ENCODE results near the gene MACROD1. TPM values are rescaled to one million over a fixed set of nuclear protein-coding genes. Genes with fewer than 3 reads are reported as not detected.
A peak's percentile ranks its signal among the peaks of the same experiment; 100 is the strongest.
"Not testable (repeated sequence)": the region's sequence is repeated elsewhere in the genome, so short reads cannot be mapped to it uniquely, and the experiment has no call there.

MACROD1 gene
- total and polyA plus RNA-seq, 7 donors, result 147 to 281 (median 180) TPM

DNA sequence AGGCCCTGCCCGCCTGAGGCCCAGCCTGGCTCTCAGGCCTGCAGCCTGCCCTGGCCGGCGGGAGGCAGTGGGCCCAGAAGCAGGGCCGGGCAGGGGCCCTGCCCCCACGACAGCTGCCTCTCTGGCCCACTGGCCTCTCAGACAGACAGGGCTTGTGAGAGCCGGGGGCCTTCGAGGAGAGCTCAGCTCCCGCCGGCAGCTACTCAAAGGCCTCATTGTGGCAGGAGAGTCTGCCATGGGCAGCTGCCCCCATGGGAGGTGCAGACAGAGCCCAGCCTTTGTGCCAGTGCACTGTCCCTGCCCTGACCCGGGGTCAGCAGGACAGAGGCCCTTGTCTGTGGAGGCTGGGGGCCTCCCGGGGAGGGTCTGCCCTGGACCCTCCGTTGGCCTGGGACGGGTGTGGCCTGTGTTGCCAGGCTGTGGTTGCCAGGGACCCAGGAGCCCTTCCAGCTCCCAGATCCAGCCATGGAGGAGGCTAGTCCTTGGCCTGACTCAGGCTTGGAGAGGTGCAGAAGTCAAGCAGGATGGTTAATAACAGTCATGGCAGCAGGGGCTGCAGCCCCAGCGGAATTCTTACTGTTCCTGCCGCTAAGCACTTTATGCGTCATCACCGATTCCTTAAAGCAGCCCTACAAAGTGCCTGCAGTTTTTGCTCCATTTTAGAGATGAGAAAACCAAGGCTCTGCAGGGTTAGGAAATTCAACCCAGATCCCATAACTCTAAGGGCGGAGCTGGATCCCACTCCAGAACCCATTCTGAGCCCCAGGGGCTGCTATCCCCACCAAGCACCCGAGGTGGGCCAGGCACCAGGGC lies 117.7 kb downstream of the MACROD1 start:
- TF ChIP-seq, protein P1, sequence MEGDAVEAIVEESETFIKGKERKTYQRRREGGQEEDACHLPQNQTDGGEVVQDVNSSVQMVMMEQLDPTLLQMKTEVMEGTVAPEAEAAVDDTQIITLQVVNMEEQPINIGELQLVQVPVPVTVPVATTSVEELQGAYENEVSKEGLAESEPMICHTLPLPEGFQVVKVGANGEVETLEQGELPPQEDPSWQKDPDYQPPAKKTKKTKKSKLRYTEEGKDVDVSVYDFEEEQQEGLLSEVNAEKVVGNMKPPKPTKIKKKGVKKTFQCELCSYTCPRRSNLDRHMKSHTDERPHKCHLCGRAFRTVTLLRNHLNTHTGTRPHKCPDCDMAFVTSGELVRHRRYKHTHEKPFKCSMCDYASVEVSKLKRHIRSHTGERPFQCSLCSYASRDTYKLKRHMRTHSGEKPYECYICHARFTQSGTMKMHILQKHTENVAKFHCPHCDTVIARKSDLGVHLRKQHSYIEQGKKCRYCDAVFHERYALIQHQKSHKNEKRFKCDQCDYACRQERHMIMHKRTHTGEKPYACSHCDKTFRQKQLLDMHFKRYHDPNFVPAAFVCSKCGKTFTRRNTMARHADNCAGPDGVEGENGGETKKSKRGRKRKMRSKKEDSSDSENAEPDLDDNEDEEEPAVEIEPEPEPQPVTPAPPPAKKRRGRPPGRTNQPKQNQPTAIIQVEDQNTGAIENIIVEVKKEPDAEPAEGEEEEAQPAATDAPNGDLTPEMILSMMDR (IDR thresholded peaks at IDR 0.05), result no peak
- intact Hi-C loops (cut with DNase I), result no loop called here
- H3K4me1 ChIP-seq, result peaks cover 7% of the 10 kb centered on the region
- no peaks in the 10 kb centered on the region for H3K27me3 ChIP-seq (ENCODE audit: insufficient read depth in 3 of 3, low read length in 2 of 3)
- H3K27ac ChIP-seq, result peak overlapping the region; percentile 41
- DNase-seq (no peak), ATAC-seq (peak; percentile 62 to 81 (median 75))
- WGBS, 3 donors, result 35 to 65% (median 49%) methylated on average over 19 of the region's 19 CpGs
- H3K36me3 ChIP-seq (ENCODE audit: insufficient read depth in 1 of 2, low read depth in 1 of 2), result no peaks in the 10 kb centered on the region
- H3K9me3 ChIP-seq, result no peaks in the 10 kb centered on the region
- no peak overlapping the region for H3K4me3 ChIP-seq

DNA sequence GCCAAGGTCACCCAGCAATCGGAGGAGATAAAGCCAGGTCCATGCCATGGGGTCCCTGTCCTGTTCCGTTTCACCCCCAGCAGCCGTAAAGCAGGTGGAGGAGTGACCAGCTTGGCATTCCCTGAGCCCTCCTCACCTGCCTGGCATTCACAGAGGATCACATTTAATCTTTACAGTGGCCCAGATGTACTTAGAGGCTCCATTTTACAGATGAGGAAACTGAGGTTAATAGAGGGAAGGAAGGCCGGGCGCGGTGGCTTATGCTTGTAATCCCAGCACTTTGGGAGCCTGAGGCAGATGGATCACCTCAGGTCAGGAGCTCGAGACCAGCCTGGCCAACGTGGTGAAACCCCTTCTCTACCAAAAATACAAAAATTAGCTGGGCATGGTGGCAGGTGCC lies 118.5 kb downstream of the MACROD1 start:
- H3K9me3 ChIP-seq; H3K36me3 ChIP-seq (ENCODE audit: insufficient read depth in 1 of 2, low read depth in 1 of 2); H3K4me1 ChIP-seq; H3K27me3 ChIP-seq (ENCODE audit: insufficient read depth in 3 of 3, low read length in 2 of 3); DNase-seq; H3K4me3 ChIP-seq; H3K27ac ChIP-seq; intact Hi-C loops (cut with DNase I); ATAC-seq: not testable (repeated sequence)
- 79 to 92% (median 87%) methylated on average over 8 of the region's 8 CpGs for WGBS, 3 donors

DNA sequence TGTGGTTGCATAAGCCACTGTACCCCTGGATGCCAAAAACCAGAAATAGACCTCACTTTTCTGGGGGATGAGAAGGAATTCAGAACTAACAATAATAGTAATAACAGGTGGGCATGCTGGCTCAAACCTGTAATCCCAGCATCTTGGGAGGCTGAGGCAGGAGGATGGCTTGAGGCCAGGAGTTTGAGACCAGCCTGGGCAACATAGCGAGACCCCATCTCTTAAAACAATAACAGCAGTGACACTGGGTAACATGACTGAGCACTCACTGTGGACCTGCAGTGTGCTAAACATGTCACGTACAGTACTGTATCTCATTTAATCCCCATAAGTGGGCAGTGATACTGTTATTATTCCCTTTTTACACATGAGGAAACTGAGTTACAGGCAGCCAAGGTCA lies 120.2 kb downstream of the MACROD1 start:
- WGBS, 3 donors, result 93 to 95% (median 93%) methylated on average over 2 of the region's 2 CpGs
- TF ChIP-seq, protein P1 (IDR thresholded peaks at IDR 0.05), result no peak
- Histone ChIP-seq H3K4me3 (no peak overlapping the region), H3K36me3 (ENCODE audit: insufficient read depth in 1 of 2, low read depth in 1 of 2) (no peaks in the 10 kb centered on the region), H3K27ac (no peak overlapping the region), H3K27me3 (ENCODE audit: insufficient read depth in 3 of 3, low read length in 2 of 3) (no peaks in the 10 kb centered on the region), H3K4me1 (peaks cover 7% of the 10 kb centered on the region), H3K9me3 (no peaks in the 10 kb centered on the region)
- intact Hi-C loops (cut with DNase I), result no loop called here
- no peak for DNase-seq
- no peak for ATAC-seq

DNA sequence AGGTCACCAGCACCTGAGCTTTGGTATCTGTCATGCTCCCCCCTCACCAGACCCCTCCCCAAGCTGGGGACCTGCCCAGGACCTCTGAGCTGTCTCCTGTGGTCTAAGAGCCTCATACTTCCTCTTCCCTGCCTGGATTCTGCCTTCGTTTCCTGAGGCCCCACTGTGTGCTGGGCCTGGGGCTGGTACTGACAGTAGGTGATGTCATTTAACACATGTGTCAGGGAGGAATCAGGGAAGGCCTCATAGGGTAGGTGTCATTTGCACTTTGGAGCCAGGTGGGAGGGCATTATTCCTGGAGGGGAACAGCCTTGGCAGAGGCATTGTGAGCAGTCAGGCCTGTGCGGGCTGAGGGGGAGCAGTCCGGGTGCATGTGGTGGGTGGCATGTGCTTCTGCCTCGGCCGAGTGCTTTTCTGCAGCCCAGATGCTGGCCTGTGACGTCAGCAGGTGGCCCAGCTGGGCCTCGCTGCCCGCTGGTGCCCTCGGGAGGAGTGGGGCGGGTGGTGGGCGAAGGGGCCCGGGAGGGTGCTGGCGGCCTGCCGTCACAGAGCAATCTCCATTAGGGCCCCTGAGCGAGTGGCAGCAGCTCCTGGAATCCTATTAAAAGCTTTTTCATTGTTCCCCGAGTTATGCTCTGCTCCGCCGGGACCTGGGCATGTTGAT lies 121.1 kb downstream of the MACROD1 start:
- DNase-seq, result no peak
- peaks cover 7% of the 10 kb centered on the region for H3K4me1 ChIP-seq
- no peaks in the 10 kb centered on the region for H3K36me3 ChIP-seq (ENCODE audit: insufficient read depth in 1 of 2, low read depth in 1 of 2)
- no peak for ATAC-seq
- H3K4me3 ChIP-seq, result no peak overlapping the region
- 67 to 72% (median 68%) methylated on average over 18 of the region's 18 CpGs for WGBS, 3 donors
- TF ChIP-seq, protein P1 (IDR thresholded peaks at IDR 0.05), result no peak
- intact Hi-C loops (cut with DNase I), result no loop called here
- H3K27me3 ChIP-seq (ENCODE audit: insufficient read depth in 3 of 3, low read length in 2 of 3), result no peaks in the 10 kb centered on the region
- H3K9me3 ChIP-seq, result no peaks in the 10 kb centered on the region
- H3K27ac ChIP-seq, result no peak overlapping the region

DNA sequence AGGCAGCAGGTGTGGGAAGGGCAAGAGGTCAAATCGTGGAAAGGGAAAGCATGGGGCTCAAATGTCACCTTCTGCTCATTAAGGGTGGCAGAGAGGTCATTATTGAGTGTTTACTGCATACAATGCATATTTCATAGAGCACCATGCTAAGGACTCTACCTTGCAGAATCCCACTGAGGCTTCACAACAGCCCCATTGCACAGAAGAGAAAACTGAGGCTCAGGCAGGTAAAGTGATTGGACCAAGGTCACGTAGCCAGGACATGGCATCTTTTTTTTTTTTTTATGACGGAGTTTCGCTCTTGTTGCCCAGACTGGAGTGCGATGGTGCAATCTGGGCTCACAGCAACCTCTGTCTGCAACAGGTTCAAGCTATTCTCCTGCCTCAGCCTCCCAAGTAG lies 122.4 kb downstream of the MACROD1 start:
- H3K4me3 ChIP-seq, result no peak overlapping the region
- H3K36me3 ChIP-seq (ENCODE audit: insufficient read depth in 1 of 2, low read depth in 1 of 2), result no peaks in the 10 kb centered on the region
- 78 to 89% (median 84%) methylated on average over 5 of the region's 5 CpGs for WGBS, 3 donors
- no peaks in the 10 kb centered on the region for H3K27me3 ChIP-seq (ENCODE audit: insufficient read depth in 3 of 3, low read length in 2 of 3)
- peaks cover 5% of the 10 kb centered on the region for H3K4me1 ChIP-seq
- TF ChIP-seq, protein P1 (IDR thresholded peaks at IDR 0.05), result no peak
- ATAC-seq, result no peak
- DNase-seq, result no peak
- intact Hi-C loops (cut with DNase I), result no loop called here
- no peak overlapping the region for H3K27ac ChIP-seq
- no peaks in the 10 kb centered on the region for H3K9me3 ChIP-seq

Measured in psoas muscle (tissue), 8 donors.